Esophagus muscularis mucosa (tissue), 3 donors: ENCODE data around the gene MICU1.

Source experiments
- CTCF ChIP-seq, 3 experiments: fragments of 200-600 bp in 2 of 3; fragments of 450-650 bp in 1 of 3; sonication (generic) in 2 of 3; IDR thresholded peaks; one replicate each; pipeline ENCODE4 v1.5.1; 2017 to 2019; ENCODE audit warnings: antibody characterized with exemption in 3 of 3, mild to moderate bottlenecking in 2 of 3, moderate library complexity in 1 of 3
- POLR2A ChIP-seq: fragments of 450-650 bp; IDR thresholded peaks from one replicate; pipeline ENCODE4 v1.6.1; 2017; ENCODE audit warnings: antibody characterized with exemption, moderate library complexity, mild to moderate bottlenecking, low read depth

DNA sequence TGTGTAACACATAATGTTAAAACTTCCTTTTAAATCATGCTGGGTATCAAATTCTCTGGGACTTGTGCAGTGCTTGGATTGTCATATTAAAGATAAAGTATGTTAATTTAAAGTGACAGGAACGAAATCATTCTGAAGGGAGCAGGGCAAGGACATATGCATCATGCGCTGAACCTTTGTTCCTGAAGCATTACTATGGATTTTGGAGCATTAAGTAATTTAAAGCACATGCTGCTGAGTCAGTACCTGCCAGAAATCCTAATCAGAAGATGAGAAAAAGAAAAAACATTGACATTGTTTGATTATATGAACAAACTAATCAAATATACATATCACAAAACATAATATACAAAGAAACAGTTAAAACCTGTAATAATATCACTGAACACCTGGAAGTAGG, 101.4 kb downstream of the MICU1 start:
- TF ChIP-seq CTCF (IDR thresholded peaks at IDR 0.05) (no peak), POLR2A (no peak)
